Liver (tissue), 3 donors: ENCODE measurements around the gene NDST1.

Experiments
- CTCF ChIP-seq: fragments of 150-350 bp; IDR thresholded peaks from 2 replicates; pipeline ENCODE4 v1.5.1; 2017; ENCODE audit warnings: improper control_type of control experiment, low read depth, low read length; ENCODE audit not compliant: missing input control
- GABPA ChIP-seq, 2 donors: IDR thresholded peaks in 1 of 2; conservative IDR thresholded peaks in 1 of 2; 2 replicates each; pipeline ENCODE4 v1.6.1; 2016; ENCODE audit warnings: antibody characterized with exemption in 2 of 2, mild to moderate bottlenecking in 1 of 2, moderate library complexity in 1 of 2
- REST ChIP-seq: IDR thresholded peaks from 2 replicates; pipeline ENCODE4 v1.6.1; 2016; ENCODE audit warnings: antibody characterized with exemption, mild to moderate bottlenecking
- SP1 ChIP-seq: IDR thresholded peaks from 2 replicates; pipeline ENCODE4 v1.6.1; 2018; ENCODE audit warnings: antibody characterized with exemption, mild to moderate bottlenecking
- donor health status: healthy.
- donor health status: healthy.

- no peak for TF ChIP-seq SP1
- TF ChIP-seq REST = no peak
- TF ChIP-seq CTCF = peak; percentile 64
- TF ChIP-seq GABPA (IDR thresholded peaks at IDR 0.05 in 1 of 2, conservative IDR thresholded peaks at IDR 0.05 in 1 of 2) = no peak
These were observed 82.1 kb downstream of the NDST1 start for GRCh38 chr5:150589862-150590601.
